ENCODE measurements around the gene KRTAP4-8. TPM values are rescaled to one million over a fixed set of nuclear protein-coding genes. Genes with fewer than 3 reads are reported as not detected.

The KRTAP4-8 gene
- total RNA-seq, 1 experiment from 2014 or later: not detected

DNA sequence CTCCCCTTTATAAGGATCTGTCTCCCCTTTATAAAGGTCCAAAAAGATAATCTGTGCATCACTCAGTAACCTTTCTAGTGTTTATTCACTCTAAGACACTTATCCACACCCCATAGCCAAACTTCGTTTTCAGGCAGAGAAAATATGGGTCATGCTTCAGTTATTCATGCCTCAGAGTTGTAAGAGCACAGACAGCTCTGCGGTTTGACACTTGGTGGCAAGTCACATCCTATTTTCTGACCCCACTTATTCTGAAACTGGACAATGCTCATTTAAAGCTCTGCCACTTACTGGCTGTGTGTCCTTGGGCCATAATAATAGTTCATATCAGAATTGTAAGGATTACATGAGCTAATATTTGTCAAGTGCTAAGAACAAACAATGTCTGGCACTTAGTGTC lies 48.8 kb downstream of the KRTAP4-8 start (continued):
- TF ChIP-seq, protein P1, sequence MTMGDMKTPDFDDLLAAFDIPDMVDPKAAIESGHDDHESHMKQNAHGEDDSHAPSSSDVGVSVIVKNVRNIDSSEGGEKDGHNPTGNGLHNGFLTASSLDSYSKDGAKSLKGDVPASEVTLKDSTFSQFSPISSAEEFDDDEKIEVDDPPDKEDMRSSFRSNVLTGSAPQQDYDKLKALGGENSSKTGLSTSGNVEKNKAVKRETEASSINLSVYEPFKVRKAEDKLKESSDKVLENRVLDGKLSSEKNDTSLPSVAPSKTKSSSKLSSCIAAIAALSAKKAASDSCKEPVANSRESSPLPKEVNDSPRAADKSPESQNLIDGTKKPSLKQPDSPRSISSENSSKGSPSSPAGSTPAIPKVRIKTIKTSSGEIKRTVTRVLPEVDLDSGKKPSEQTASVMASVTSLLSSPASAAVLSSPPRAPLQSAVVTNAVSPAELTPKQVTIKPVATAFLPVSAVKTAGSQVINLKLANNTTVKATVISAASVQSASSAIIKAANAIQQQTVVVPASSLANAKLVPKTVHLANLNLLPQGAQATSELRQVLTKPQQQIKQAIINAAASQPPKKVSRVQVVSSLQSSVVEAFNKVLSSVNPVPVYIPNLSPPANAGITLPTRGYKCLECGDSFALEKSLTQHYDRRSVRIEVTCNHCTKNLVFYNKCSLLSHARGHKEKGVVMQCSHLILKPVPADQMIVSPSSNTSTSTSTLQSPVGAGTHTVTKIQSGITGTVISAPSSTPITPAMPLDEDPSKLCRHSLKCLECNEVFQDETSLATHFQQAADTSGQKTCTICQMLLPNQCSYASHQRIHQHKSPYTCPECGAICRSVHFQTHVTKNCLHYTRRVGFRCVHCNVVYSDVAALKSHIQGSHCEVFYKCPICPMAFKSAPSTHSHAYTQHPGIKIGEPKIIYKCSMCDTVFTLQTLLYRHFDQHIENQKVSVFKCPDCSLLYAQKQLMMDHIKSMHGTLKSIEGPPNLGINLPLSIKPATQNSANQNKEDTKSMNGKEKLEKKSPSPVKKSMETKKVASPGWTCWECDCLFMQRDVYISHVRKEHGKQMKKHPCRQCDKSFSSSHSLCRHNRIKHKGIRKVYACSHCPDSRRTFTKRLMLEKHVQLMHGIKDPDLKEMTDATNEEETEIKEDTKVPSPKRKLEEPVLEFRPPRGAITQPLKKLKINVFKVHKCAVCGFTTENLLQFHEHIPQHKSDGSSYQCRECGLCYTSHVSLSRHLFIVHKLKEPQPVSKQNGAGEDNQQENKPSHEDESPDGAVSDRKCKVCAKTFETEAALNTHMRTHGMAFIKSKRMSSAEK (CRISPR knock-in tag; IDR thresholded peaks at IDR 0.05; ENCODE audit: borderline replicate concordance): no peak
- no peak for TF ChIP-seq ZNF423 (CRISPR knock-in tag; IDR thresholded peaks at IDR 0.05)
- no peak for TF ChIP-seq TCF7 (CRISPR knock-in tag; IDR thresholded peaks at IDR 0.05; ENCODE audit: low read depth)
- TF ChIP-seq, protein P2, sequence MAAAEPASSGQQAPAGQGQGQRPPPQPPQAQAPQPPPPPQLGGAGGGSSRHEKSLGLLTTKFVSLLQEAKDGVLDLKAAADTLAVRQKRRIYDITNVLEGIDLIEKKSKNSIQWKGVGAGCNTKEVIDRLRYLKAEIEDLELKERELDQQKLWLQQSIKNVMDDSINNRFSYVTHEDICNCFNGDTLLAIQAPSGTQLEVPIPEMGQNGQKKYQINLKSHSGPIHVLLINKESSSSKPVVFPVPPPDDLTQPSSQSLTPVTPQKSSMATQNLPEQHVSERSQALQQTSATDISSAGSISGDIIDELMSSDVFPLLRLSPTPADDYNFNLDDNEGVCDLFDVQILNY (CRISPR knock-in tag; IDR thresholded peaks at IDR 0.05): no peak
- no peak for TF ChIP-seq TP53 (CRISPR knock-in tag; IDR thresholded peaks at IDR 0.05)

DNA sequence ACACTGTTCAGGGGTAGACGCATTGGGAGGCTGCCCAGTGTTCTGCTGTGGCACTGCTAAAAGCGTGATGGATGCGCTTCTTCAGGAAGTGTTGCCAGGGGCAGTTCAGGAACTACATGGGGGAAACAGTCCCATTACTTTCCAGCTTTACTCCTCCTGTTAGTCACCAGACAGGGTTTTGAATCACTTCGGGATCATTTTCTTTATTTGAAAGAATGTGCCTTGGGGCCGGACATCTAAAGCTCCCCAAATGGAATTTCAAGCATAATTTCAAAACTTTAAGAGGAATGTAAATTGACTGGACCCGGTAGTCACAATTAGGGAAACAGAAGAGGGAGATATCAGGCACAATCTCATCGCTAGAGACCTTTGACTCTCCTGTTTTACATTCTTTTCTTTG lies 49.5 kb downstream of the KRTAP4-8 start:
- ChIA-PET POLR2A (no interaction called here), CTCF (interaction anchor here (0.6 kb wide), 1 partner anchor 420 kb away, joined by 4 read pairs; no protein-coding TSS in a partner anchor)
- DNase-seq (ENCODE audit: low spot score) (no peak), ATAC-seq (no peak)
- Mint-ChIP-seq H3K4me1 (peaks cover 24% of the 10 kb centered on the region), H3K4me3 (no peak overlapping the region), H3K27me3 (ENCODE audit: low read depth) (no peaks in the 10 kb centered on the region; the same call in 1 of the 2 replicates), H3K27ac (no peak overlapping the region; the same call in 1 of the 2 replicates), H3K9me3 (peaks cover 5% of the 10 kb centered on the region), H3K36me3 (no peaks in the 10 kb centered on the region)
- TF ChIP-seq ETV6 (CRISPR knock-in tag; IDR thresholded peaks at IDR 0.05): no peak
- TF ChIP-seq ZNF416 (CRISPR knock-in tag; IDR thresholded peaks at IDR 0.05): no peak
- no peak for TF ChIP-seq KAT7 (CRISPR knock-in tag; IDR thresholded peaks at IDR 0.05; ENCODE audit: borderline replicate concordance)
- no peak for TF ChIP-seq PRRX2 (CRISPR knock-in tag; IDR thresholded peaks at IDR 0.05)
- no peak for TF ChIP-seq ZNF396 (CRISPR knock-in tag; IDR thresholded peaks at IDR 0.05; ENCODE audit: borderline replicate concordance)
- TF ChIP-seq, protein P3, sequence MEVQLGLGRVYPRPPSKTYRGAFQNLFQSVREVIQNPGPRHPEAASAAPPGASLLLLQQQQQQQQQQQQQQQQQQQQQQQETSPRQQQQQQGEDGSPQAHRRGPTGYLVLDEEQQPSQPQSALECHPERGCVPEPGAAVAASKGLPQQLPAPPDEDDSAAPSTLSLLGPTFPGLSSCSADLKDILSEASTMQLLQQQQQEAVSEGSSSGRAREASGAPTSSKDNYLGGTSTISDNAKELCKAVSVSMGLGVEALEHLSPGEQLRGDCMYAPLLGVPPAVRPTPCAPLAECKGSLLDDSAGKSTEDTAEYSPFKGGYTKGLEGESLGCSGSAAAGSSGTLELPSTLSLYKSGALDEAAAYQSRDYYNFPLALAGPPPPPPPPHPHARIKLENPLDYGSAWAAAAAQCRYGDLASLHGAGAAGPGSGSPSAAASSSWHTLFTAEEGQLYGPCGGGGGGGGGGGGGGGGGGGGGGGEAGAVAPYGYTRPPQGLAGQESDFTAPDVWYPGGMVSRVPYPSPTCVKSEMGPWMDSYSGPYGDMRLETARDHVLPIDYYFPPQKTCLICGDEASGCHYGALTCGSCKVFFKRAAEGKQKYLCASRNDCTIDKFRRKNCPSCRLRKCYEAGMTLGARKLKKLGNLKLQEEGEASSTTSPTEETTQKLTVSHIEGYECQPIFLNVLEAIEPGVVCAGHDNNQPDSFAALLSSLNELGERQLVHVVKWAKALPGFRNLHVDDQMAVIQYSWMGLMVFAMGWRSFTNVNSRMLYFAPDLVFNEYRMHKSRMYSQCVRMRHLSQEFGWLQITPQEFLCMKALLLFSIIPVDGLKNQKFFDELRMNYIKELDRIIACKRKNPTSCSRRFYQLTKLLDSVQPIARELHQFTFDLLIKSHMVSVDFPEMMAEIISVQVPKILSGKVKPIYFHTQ (CRISPR knock-in tag; IDR thresholded peaks at IDR 0.05): no peak
- no peak for TF ChIP-seq NFYB (CRISPR knock-in tag; conservative IDR thresholded peaks at IDR 0.05; ENCODE audit: low read depth)
- TF ChIP-seq CBFB (CRISPR knock-in tag; IDR thresholded peaks at IDR 0.05; ENCODE audit: low read depth): no peak
- TF ChIP-seq NR3C1 (CRISPR knock-in tag; conservative IDR thresholded peaks at IDR 0.05; ENCODE audit: low read depth): no peak
- TF ChIP-seq, protein P2 (CRISPR knock-in tag; IDR thresholded peaks at IDR 0.05): no peak
- TF ChIP-seq GRHL2 (CRISPR knock-in tag; IDR thresholded peaks at IDR 0.05; ENCODE audit: insufficient replicate concordance, severe bottlenecking): no peak
- TF ChIP-seq GABPB1 (CRISPR knock-in tag; IDR thresholded peaks at IDR 0.05): no peak

Other genes with a start within 250 kb of the KRTAP4-8 start
- not detected in 3 replicates for gene KRT12, start 230.9 kb downstream of the KRTAP4-8 start, total RNA-seq (2021)
- 0.21 to 0.42 TPM (median 0.30 TPM) in 3 replicates for gene KRT20, start 212.9 kb downstream of the KRTAP4-8 start, total RNA-seq (2021)
- not detected in 3 replicates for gene KRT23, start 160.5 kb downstream of the KRTAP4-8 start, total RNA-seq (2021)
- not detected in 3 replicates for gene KRT39, start 131.2 kb downstream of the KRTAP4-8 start, total RNA-seq (2021)
- not detected in 3 replicates for gene KRT40, start 113.8 kb downstream of the KRTAP4-8 start, total RNA-seq (2021)
- not detected in 3 replicates for gene KRTAP3-3, start 104.0 kb downstream of the KRTAP4-8 start, total RNA-seq (2021)
- gene KRTAP3-2, start 98.2 kb downstream of the KRTAP4-8 start, total RNA-seq (2021): not detected in 3 replicates
- gene KRTAP3-1, start 89.0 kb downstream of the KRTAP4-8 start, total RNA-seq (2021): not detected in 3 replicates
- not detected in 3 replicates for gene KRTAP1-5, start 70.9 kb downstream of the KRTAP4-8 start, total RNA-seq (2021)
- not detected in 3 replicates for gene KRTAP1-4, start 67.9 kb downstream of the KRTAP4-8 start, total RNA-seq (2021)
- not detected in 3 replicates for gene KRTAP1-3, start 63.3 kb downstream of the KRTAP4-8 start, total RNA-seq (2021)
- gene KRTAP1-1, start 56.7 kb downstream of the KRTAP4-8 start, total RNA-seq (2021): not detected in 3 replicates
- gene KRTAP2-1, start 50.8 kb downstream of the KRTAP4-8 start, total RNA-seq (2021): not detected in 3 replicates
- not detected in 3 replicates for gene KRTAP2-2, start 42.9 kb downstream of the KRTAP4-8 start, total RNA-seq (2021)
- gene KRTAP2-3, start 38.0 kb downstream of the KRTAP4-8 start, total RNA-seq (2021): not detected in 3 replicates
- gene KRTAP2-4, start 32.3 kb downstream of the KRTAP4-8 start, total RNA-seq (2021): not detected in 3 replicates
- not detected in 3 replicates for gene KRTAP4-7, start 14.0 kb downstream of the KRTAP4-8 start, total RNA-seq (2021)
- gene KRTAP4-16, start 4.1 kb upstream of the KRTAP4-8 start, total RNA-seq (2021): not detected in 3 replicates
- gene KRTAP4-9, start 7.2 kb upstream of the KRTAP4-8 start, total RNA-seq (2021): not detected in 3 replicates
- gene KRTAP4-11, start 20.2 kb upstream of the KRTAP4-8 start, total RNA-seq (2021): not detected in 3 replicates
- not detected in 3 replicates for gene KRTAP4-12, start 26.0 kb upstream of the KRTAP4-8 start, total RNA-seq (2021)
- gene KRTAP4-6, start 42.4 kb upstream of the KRTAP4-8 start, total RNA-seq (2021): not detected in 3 replicates
- not detected in 3 replicates for gene KRTAP4-5, start 51.7 kb upstream of the KRTAP4-8 start, total RNA-seq (2021)
- gene KRTAP4-4, start 62.6 kb upstream of the KRTAP4-8 start, total RNA-seq (2021): not detected in 3 replicates
- gene KRTAP4-3, start 70.1 kb upstream of the KRTAP4-8 start, total RNA-seq (2021): not detected in 3 replicates
- not detected in 3 replicates for gene KRTAP4-2, start 80.1 kb upstream of the KRTAP4-8 start, total RNA-seq (2021)
- gene KRTAP4-1, start 86.8 kb upstream of the KRTAP4-8 start, total RNA-seq (2021): not detected in 3 replicates
- not detected in 3 replicates for gene KRTAP9-1, start 91.7 kb upstream of the KRTAP4-8 start, total RNA-seq (2021)
- not detected in 3 replicates for gene KRTAP9-2, start 128.5 kb upstream of the KRTAP4-8 start, total RNA-seq (2021)
- not detected in 3 replicates for gene KRTAP9-3, start 134.3 kb upstream of the KRTAP4-8 start, total RNA-seq (2021)
- gene KRTAP9-8, start 139.9 kb upstream of the KRTAP4-8 start, total RNA-seq (2021): not detected in 3 replicates
- gene KRTAP9-4, start 151.5 kb upstream of the KRTAP4-8 start, total RNA-seq (2021): not detected in 3 replicates
- not detected in 3 replicates for gene KRTAP9-9, start 157.2 kb upstream of the KRTAP4-8 start, total RNA-seq (2021)
- gene KRTAP9-6, start 167.2 kb upstream of the KRTAP4-8 start, total RNA-seq (2021): not detected in 3 replicates
- not detected in 3 replicates for gene KRTAP9-7, start 177.6 kb upstream of the KRTAP4-8 start, total RNA-seq (2021)
- gene KRTAP29-1, start 204.7 kb upstream of the KRTAP4-8 start, total RNA-seq (2021): not detected in 3 replicates
- gene KRTAP16-1, start 211.2 kb upstream of the KRTAP4-8 start, total RNA-seq (2021): not detected in 3 replicates
- not detected in 3 replicates for gene KRTAP17-1, start 217.6 kb upstream of the KRTAP4-8 start, total RNA-seq (2021)